Glomerular endothelial cell (primary cell): ENCODE data around the gene CTBS. TPM values are rescaled to one million over a fixed set of nuclear protein-coding genes. Genes with fewer than 3 reads are reported as not detected.
A peak's percentile ranks its signal among the peaks of the same experiment; 100 is the strongest.
"Not testable (repeated sequence)": the region's sequence is repeated elsewhere in the genome, so short reads cannot be mapped to it uniquely, and the experiment has no call there.

Experiments used
- DNase-seq: peaks from one replicate; pipeline ENCODE4 v3.0.0-alpha.2; 2011; ENCODE audit warnings: low read depth, low spot score; ENCODE audit errors: extremely low read depth
- total RNA-seq: library from RNA; depleted of rRNA; stranded (reverse); fragments of >200 nt; gene quantifications from 2 replicates; pipeline ENCODE4 v1.2.3, GENCODE V29; 2015

Gene CTBS
- total RNA-seq, 1 donor from 2014 or later: 11.5 TPM

GRCh38 chr1:84507887-84508286 is 66.4 kb downstream of the CTBS start:
- DNase-seq: not testable (repeated sequence)

GRCh38 chr1:84506729-84507453 is 67.3 kb downstream of the CTBS start:
- DNase-seq: peak; percentile 7

GRCh38 chr1:84506002-84506728 is 68.1 kb downstream of the CTBS start, which contains the start of the genes GNG5 and SPATA1:
GNG5 (minus strand) TSS chr1:84506581; CDS start chr1:84506091, 490 bp downstream.
SPATA1 (plus strand) TSS chr1:84506386; CDS start chr1:84516360, 9,974 bp downstream.
- DNase-seq: peak; percentile 61

- no peak for DNase-seq
Measured at GRCh38 chr1:84505493-84506001, 68.7 kb downstream of the CTBS start.

GRCh38 chr1:84504580-84505492 is 69.4 kb downstream of the CTBS start:
- DNase-seq: peak; percentile 7

GRCh38 chr1:84502927-84503326 is 71.3 kb downstream of the CTBS start:
- no peak for DNase-seq

Other genes starting within 250 kb of the CTBS start
- not detected in 2 replicates for gene DNASE2B, start 176.0 kb downstream of the CTBS start, total RNA-seq
- 34.6 and 44.9 TPM in 2 replicates for gene RPF1, start 95.2 kb downstream of the CTBS start, total RNA-seq
- gene SPATA1, start 68.1 kb downstream of the CTBS start, total RNA-seq: 7.2 TPM in 1 of 2 replicates, not detected in the other
- gene GNG5, start 67.9 kb downstream of the CTBS start, total RNA-seq: 180 and 183 TPM in 2 replicates
- gene SSX2IP, start 116.0 kb upstream of the CTBS start, total RNA-seq: 3.9 and 4.3 TPM in 2 replicates